Activated CD4-positive, alpha-beta T cell treated with anti-CD3 and anti-CD28 coated beads, Interleukin-2, amount 50 U/mL, for 4 hours (primary cell): Measurements from ENCODE around the gene SURF4.
"Not testable (repeated sequence)": the region's sequence is repeated elsewhere in the genome, so short reads cannot be mapped to it uniquely, and the experiment has no call there.

Source experiments
- DNase-seq, 2 experiments: peaks; one replicate each; pipeline ENCODE4 v3.0.0-alpha.2; 2020

The SURF4 gene

DNA sequence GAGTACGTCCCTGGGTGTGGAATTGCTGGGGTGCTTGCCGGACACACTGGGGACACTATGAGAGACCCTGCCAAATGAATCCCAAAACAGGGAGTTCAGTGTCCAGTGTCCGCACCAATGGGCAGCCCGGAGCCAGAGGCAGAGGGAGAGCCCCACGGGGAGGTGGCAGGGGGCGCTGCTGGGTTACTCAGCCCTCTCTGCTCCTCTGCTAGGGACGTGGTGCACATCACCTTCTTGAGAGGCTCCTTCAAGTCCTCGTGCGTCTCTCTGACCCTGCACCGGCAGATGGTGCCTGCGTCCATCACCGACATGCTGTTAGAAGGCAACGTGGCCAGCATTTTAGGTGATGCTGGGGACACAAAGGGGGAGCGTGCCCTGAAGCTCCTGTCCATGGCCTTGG is 21.1 kb upstream of the SURF4 start:
- no peak for DNase-seq

DNA sequence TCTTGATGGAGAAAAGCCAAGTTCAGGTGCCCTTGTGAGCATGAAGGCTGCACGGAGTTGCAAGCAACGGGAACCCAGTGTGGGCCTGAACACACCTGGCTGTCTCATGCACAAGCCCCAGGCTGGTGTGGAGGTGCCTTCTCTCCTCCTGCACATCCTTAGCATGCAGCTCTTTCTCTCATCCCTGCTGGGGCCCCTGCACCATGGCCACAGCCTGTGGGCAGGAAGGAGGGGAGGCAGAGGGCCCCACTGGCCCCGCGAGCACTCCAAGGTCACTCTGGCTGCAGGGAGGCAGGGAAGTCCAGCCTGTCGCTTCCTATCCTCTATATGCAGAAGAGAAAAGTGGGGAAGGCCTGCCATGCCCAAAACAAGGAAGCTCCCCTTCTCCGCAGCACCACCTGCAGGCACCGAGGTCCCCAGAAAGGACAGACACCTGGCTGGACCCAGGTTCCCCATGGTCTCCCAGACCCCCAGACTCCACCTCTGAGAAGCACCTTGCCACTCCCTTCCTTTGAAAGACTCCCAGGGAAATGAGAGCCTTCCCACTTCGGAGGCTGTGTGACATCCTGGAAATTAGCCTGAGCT is 18.9 kb upstream of the SURF4 start:
- no peak for DNase-seq

DNA sequence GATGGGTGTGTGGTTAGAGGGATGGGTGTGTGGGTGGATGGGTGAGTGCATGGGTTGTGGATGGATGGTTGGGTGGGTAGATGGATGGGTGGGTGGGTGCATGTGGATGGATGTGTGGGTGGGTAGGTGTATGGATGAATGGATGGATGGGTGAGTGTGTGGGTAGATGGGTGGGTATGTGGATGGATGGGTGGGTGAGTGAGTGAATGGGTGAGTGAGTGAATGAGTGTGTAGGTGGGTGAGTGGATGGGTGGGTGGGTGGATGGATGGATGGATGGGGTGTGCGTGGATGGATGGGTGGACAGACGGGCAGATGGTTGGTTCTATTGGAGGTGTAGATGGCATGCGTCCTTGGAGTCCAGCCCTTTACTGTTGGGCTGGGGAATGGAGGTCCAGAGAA is 17.5 kb upstream of the SURF4 start:
- DNase-seq, result no peak

DNA sequence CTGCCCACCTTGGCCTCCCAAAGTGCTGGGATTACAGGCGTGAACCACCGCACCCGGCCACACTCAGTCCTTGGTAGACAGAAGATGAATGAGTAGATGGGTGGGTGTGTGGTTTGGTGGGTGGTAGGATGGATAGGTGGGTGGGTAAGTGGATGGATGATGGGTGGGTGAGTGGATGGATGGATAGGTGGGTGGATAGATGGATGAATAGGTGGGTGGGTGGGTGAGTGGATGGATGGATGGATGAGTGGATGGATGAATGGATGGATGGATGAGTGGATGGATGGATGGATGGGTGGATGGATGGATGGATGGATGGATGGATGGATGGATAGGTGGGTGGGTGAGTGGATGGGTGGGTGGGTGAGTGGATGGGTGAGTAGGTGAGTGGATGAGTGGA is 16.4 kb upstream of the SURF4 start:
- not testable (repeated sequence) for DNase-seq

DNA sequence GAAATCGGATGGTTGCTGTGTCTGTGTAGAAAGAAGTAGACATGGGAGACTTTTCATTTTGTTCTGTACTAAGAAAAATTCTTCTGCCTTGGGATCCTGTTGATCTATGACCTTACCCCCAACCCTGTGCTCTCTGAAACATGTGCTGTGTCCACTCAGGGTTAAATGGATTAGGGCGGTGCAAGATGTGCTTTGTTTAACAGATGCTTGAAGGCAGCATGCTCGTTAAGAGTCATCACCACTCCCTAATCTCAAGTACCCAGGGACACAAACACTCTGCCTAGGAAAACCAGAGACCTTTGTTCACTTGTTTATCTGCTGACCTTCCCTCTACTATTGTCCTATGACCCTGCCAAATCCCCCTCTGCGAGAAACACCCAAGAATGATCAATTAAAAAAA is 15.6 kb upstream of the SURF4 start:
- not testable (repeated sequence) for DNase-seq

DNA sequence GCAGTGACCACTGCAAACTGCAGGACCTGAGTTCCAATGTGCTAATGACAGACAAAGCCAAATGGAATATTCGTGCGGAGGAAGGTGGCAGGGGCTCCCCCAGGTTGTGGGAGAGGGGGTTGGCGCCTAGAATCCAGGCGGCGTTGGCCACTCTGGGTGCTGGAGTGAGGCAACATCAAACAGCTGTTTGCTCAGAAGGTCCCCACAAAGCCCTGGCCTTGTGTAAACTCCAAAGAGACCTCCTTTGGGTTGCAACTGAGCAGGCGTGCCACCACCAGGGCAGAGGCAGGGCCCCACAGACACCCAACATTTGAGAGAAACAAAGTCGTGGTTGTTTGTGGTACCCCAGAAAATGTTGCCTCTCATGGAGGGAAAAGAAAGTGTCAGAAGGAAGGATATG is 14.9 kb upstream of the SURF4 start:
- no peak for DNase-seq

DNA sequence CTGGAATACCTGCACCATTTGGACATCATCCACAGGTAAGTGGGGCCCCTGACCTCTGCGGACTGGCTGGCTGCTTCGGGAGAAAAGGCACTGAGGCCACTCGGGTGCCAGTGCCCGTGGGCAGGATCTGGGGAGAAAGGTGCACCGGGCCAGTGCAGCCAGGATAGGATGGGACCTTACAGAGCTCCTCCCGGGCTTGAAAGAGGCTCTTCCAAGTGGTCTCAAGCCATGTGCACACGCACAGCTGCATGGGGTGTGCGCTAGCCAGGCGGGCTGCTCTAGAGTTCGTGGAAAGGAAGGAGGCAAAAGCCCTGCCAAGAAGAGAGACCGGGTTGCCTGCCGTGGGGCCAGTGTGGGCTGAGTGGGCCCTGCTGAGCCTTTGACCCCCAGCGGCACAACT is 13.7 kb upstream of the SURF4 start:
- no peak for DNase-seq

DNA sequence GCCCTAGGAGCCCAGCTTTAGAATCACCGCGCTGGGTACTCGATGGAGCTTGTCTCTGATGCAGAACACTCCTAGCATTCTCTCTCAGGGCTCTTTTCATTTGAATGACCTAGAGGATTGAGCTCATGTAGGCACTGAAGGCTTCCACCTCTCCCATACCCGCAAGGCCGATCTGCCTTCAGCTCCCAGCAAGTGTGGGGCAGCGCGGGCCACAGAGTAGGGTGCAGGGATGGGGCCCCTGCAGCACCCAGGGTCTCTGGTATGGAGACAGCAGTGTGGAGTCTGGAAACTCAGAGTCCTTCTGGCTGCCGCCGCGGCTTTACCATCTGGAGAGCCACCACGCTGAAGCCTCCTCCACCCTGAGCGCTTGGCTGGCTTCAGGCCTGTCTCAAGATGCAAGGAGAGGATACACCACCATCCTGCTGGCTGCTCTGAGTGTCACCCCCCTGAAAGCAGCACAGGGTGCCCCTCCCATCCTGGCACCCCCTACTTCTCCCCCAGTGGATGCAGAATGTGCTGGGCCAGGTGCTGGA is 13.2 kb upstream of the SURF4 start:
- no peak for DNase-seq

DNA sequence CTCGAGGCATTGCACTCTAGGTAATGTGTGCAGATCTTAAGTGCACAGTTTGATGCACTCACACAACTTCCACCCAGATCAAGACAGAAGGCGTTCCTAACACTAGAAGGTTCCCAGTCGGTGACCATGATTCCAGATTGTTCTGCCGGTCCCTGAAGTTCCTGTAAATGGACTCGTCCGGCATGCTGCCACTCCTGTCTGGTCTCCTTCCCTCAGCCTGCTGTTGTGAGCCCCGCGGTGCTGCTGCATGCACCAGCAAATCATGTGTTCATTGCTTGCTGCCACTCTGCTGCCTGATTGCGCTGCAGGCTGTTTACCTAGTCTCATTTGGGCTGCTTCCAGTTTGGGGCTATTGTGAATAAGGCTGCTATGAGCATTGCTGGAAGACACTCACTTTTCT is 11.8 kb upstream of the SURF4 start:
- no peak for DNase-seq

DNA sequence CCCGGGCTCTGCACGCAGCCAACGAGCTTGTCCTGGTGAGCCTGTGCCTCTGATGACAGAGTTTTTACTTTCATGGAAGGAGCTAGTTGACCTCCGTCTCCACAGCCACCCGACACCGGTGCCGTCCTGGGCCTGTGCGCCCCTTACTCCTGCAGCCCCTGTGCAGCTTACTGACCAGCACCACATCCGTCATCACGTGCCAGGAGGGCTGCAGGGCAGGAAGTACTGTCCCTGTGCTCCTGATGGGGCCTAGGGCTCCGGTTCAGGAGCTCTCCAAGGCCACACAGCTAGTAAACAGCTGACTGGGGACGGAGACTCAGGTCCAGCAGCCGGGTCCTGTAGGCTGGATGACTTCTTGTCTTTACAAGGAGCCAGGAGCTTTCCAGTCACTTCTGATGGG is 10.5 kb upstream of the SURF4 start:
- no peak for DNase-seq

DNA sequence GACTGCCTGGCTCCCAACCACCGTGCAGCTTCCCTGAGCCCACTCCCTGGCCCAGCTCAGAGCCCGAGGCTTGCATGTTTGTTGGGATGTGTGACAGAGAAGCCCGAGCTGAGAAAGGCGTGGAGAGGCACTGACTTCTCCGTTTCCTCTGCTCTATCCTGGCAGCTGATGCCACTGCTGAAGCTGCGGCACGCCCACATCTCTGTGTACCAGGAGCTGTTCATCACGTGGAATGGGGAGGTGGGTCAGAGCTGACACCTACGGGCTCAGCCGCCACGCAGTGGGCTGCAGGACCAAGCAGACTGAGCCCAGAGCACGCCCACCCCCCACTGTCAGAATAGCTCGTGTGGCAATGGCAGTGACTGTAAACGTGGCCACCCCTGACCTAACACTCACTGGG is 9.6 kb upstream of the SURF4 start:
- DNase-seq, result no peak

DNA sequence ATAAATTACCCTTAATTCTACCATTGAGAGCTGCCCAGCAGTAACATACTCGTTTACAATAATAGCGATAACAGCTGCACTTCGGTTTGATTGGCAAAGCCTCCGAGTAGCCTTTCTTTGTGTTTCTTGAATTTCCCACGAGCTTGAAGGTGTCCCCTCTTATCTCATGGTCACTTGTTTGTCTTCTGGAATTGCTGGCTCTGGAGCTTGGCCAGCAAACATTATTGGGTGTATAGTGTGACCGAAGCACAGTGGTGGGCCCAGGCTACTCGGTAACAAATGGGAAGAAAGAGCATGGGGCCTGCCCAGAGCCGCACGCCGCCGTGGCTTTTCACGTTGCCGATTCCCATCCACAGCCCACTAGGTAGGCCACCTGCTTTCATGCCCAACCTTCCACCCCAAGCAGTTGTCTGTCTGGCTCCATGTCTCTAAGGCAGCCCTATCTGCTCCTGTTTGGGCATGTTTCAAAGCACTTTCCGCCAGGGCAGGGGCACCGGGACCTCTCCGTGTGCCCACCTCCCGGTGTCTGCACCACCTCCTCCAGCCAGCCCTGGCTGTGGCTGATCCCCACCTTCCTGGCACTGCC is 9.0 kb upstream of the SURF4 start:
- no peak for DNase-seq

DNA sequence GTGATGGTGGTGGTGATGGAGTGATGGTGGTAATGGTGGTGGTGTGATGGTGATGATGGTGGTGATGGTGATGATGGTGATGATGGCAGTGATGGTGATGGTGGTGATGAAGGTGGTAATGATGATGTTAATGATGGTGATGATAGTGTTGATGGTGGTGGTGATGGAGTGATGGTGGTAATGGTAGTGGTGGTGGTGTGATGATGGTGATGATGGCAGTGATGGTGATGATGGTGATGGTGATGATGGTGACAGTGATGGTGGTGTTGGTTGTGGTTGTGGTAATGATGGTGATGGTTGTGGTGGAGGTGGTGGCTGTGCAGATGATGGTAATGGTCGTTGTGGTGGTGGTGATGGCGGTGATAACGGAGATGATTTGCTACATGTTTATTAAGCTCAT is 7.6 kb upstream of the SURF4 start:
- DNase-seq, result no peak

DNA sequence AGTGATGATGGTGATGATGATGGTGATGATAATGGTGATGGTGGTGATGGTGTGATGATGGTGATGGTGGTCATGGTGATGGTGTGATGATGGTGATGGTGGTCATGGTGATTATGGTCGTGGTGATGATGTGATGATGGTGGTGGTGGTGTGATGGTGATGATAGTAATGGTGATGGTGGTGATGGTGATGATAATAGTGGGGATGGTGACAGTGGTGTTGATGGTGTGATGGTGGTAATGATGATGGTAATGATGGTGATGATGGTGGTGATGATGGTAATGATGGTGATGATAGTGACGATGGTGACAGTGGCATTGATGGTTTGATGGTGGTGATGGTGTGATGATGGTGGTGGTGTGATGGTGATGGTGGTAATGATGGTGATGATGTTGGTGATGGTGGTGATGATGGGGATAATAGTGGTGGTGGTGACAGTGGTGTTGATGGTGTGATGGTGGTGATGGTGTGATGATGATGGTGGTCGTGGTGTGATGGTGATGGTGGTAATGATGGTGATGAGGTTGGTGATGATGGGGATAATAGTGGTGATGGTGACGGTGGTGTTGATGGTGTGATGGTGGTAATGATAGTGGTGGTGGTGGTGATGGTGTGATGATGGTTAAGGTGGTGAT is 6.8 kb upstream of the SURF4 start:
- DNase-seq, result no peak

DNA sequence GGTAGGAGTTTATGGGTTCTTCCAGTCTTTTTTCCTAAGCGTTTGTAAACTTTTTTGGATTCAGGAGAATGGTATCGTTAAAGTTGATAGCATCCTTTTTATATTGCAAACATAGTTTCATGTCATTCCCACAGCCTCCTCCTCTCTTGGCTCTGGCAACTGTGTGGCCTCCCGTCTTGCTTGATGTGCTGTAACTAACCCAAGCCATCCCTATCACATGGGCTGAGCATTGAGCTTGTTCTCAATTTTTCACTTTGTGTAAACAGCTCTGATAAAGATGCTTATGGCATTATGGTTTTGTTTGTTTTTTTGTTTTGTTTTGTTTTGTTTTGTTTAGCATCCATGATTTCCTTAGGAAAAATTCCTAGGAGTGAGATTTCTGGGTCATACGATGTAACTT is 4.9 kb upstream of the SURF4 start:
- DNase-seq, result no peak

DNA sequence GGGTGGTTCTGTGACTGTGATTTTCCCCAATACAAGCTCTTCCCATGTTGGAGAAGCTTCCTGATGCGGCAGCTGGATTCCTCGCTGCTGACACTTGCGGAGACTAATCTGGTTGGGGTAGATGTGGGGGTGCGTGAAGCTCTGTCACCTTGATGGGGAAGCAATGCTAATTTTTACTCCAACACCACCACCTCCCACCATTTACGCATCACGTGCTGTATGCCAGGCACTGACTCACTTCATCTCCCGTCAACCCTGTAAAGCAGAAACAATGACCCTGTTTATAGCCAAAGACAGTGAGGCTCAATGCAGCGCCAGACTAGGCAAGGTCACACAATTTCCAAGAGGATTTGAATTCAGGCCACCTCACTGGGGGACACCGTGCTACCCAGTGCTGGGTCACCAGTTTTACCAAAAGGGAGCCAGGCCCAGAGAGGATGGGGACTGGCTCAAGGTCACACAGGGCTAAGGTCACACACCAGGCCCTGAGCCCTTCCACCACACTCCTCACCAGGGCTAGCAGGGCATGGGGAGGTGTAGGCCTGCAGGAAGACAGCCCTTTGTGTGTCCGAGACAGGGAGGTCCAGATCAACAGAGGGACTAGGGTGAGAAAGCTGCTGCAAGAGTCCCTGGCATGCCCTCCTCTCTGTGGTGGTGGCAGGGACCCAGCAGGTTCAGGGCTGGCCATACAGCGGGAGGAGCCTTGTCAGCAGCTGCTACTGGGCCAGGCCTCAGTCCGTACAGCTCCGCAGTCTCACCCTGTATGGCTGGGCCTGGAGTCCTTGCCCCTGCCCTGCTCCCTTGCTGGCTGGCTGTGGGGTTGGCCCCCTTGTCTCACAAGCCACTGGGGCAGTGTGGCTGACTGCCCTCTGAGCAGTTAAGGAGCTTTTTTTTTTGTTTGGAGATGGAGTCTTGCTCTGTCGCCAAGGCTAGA is 3.6 kb upstream of the SURF4 start:
- DNase-seq, result no peak

DNA sequence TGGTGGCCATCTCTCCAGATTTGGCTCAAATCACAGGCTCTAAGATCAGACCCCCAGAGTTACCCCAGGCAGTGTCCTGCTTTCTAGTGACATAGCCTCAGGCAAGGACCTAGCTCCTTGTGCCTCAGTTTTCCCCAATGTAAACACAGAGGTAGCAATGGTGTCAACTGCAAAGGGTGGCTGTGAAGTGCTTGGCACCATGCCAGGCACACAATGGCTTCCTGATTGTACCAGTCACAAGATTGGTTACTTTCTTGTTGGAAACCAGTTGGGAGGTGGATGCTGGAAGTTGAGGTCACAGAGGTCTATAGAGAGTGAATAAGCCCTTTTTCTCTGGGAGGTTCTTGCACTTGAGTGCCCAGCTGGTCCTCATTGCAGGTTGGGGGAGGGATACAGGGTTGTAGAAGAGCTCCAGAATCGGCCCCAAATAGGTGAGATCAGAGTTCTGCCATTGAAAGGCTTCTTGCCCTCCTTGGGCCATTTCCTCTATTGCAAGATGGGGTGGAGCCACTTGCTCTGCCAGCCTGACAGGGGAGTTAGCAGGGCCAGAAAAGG is 2.6 kb upstream of the SURF4 start:
- DNase-seq, result no peak

DNA sequence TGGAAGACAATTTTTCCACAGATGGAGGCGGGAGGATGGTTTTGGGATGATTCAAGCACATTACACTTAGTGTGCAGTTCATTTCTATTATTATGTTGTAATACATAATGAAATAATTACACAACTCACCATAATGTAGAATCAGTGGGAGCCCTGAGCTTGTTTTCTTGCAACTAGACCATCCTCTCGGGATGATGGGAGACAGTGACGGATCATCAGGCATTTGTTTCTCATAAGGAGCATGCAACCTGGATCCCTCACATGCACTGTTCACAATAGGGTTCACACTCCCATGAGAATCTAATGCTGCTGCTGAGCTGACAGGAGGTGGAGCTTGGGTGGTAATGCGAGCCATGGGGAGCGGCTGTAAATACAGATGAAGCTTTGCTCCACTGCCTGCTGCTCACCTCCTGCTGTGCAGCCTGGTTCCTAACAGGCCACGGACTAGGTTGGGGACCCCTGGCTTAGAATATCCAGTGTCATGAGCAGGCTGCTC is 1.9 kb upstream of the SURF4 start:
- DNase-seq, result no peak

DNA sequence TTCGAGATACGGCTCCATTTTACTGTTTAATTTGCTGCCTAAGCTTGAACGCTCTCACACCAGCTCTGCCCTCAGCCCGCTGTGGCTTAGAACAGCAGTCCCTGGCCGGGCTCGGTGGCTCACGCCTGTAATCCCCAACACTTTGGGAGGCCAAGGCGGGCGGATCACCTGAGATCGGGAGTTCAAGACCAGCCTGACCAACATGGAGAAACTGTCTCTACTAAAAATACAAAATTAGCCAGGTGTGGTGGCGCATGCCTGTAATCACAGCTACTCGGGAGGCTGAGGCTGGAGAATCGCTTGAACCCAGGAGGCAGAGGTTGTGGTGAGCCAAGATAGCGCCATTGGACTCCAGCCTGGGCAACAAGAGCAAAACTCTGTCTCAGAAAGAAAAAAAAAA is 1.4 kb upstream of the SURF4 start:
- DNase-seq, result not testable (repeated sequence)

DNA sequence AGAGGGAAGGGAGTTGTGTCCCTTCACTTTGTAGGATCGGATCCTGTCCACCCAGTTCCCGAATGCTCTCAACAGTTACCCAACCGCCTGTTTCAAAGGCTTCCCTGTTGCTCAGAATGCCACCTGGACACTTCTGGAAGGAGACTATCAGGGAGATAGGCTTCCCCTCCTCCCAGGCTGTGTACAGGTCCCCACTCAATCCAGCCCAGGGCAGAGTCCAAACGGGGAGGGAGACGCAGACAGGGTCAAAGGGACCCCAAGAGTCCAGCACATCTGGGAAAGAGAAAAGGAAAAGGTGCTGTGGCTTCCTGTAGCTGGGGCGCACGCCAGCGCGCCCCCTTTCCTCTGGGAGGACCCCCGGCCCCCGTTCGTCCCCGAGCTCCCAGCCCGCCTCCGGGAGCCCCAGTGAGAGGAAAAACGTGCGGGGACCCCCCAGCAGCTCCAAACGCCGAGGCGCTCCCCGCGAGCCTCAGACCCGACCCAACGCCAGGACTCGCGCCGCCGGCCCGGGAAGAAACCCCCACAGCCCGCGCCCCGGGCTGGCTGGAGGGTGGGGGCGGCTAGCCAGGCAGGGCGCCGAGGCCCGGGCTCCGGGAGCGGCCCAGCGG is 640 bp downstream of the SURF4 start:
- DNase-seq, result no peak

DNA sequence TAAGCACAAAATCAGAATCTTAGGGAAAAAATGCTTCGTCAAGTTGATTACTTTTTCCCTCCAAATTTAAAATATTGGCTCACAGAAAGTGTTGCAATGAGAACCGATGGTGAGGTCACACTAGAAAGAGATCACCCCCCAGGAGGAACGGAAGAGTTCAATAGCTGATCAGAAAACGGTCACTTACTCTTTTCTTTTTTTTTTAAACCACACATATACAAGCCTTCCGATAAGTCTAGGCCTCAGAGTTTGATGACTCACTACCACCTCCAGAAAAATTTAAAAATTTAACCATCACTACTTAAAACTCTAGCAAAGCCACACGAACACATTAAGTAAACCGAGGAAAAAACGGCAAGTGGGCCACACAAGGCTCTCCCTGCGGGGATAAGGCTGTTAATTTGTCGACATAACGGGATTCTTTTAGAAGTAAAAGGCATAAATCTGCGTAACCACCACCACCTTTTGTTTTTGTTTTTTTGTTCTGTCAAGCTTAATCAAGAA is 1.2 kb downstream of the SURF4 start:
- no peak for DNase-seq

DNA sequence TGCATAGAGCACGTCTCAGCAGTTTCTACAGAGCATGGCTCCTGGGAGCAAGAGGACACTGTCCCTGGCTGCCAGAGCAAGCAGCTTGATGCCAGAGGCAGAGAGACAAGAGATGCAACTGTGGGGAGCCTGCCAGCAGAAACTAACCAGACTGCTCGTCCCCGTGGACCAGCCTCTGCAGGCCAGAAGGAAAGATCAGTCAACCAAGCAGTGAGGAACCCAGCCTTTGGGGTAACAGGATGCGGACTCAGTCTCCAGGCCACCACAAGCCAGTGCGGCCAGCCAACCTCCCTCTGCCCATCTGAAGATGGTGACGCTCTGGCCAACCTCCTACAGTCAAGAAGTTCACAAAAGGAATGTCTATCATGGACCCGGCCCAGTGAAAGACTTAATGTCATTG is 3.7 kb downstream of the SURF4 start:
- DNase-seq, result no peak
